GM13976 (cell line): ENCODE data around the gene PRR23E.

Experiments
- DNase-seq: peaks from one replicate; pipeline ENCODE4 v3.0.0; 2012; ENCODE audit warnings: low spot score
- in situ Hi-C: fragments of 300-500 bp; cut with MboI; formaldehyde crosslinking; loops from one replicate; pipeline ENCODE4 v1.12.0; 2022; ENCODE audit warnings: low sequenced_read_pairs, mixed read lengths, inconsistent platforms; ENCODE audit not compliant: unreplicated experiment
- TF ChIP-seq, protein P1 (sequence below): IDR thresholded peaks from 2 replicates; pipeline ENCODE4 v1.5.1; 2012; ENCODE audit warnings: borderline replicate concordance, mild to moderate bottlenecking; ENCODE audit not compliant: insufficient read depth; ENCODE audit errors: extremely low read depth, missing control alignments, control extremely low read depth

PRR23E gene

GRCh38 chr3:127182431-127182830 lies 10.5 kb upstream of the PRR23E start:
- peak; percentile 27 for DNase-seq

GRCh38 chr3:127182848-127183714 lies 9.8 kb upstream of the PRR23E start:
- DNase-seq = peak; percentile 20
- in situ Hi-C loops = no loop called here
- TF ChIP-seq, protein P1, sequence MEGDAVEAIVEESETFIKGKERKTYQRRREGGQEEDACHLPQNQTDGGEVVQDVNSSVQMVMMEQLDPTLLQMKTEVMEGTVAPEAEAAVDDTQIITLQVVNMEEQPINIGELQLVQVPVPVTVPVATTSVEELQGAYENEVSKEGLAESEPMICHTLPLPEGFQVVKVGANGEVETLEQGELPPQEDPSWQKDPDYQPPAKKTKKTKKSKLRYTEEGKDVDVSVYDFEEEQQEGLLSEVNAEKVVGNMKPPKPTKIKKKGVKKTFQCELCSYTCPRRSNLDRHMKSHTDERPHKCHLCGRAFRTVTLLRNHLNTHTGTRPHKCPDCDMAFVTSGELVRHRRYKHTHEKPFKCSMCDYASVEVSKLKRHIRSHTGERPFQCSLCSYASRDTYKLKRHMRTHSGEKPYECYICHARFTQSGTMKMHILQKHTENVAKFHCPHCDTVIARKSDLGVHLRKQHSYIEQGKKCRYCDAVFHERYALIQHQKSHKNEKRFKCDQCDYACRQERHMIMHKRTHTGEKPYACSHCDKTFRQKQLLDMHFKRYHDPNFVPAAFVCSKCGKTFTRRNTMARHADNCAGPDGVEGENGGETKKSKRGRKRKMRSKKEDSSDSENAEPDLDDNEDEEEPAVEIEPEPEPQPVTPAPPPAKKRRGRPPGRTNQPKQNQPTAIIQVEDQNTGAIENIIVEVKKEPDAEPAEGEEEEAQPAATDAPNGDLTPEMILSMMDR = no peak

More at GRCh38 chr3:127182431-127182830, 10.5 kb upstream of the PRR23E start:
- TF ChIP-seq, protein P1 = no peak
- in situ Hi-C loops = no loop called here

DNA sequence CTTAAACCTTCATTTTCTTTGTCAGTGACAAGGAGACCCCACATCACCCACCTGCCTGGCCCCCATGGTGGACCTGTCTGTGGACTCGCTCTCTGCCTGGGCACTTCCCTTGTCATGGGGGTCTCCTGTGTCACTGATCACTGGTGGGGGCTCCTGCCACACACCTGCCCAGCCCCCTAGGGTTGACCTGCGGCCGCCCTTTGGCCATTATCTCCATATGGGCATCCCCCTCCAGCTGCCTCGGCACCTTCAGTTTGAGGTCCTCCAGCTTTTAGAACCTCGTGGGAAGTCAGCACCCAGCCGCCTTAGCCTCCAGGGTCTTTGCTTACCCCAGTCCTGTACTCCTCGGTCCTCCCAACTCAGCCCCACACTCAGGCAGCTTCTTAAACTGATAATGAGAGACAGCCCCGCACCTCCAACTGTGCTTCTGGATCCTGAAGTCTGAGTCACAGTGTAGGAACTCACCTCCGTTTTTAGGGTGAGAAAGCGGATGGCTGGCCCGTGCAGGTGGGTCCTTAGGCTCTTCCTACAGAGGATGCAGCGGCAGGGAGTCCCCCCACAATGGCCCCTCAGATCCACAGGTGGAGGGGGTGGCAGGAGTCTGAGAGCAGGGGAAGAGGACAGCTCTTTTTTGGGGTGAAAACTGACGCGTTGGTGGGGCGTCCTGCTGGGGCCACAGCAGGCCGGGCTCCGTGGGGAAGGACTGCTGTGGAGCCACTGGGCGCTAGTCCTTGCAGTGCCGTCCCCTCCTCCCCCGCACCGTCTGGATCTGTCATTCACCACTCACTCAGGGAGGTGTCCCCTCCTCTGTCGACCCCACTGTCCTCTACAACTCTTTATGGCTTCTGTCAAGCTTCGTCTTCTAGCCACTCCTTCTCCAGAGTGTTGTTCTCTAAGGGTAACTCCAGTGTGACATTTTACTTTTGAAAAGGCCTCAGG lies 8.7 kb upstream of the PRR23E start:
- peak; percentile 19 for DNase-seq
- TF ChIP-seq, protein P1 = no peak
- in situ Hi-C loops = no loop called here

DNA sequence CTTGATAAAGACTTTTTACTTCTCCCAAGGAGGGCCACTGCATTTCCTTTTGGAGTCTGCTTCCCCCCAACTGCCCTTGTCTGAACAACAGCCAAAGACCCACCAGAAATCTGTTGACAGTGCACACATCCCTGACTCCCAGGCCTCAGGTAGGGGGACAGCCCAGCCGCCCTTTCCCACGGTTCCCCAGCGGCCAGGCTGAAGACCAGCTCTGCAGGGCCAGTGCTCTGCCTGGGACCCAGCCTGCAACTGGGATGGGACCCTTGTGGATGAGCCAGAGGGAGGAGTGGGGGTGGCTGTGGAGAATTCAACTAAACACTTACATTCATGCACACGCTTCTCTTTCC lies 8.1 kb upstream of the PRR23E start:
- DNase-seq = no peak
- in situ Hi-C loops = no loop called here
- TF ChIP-seq, protein P1 = no peak

GRCh38 chr3:127185268-127185667 lies 7.7 kb upstream of the PRR23E start:
- in situ Hi-C loops = no loop called here
- DNase-seq = no peak
- TF ChIP-seq, protein P1 = no peak

- in situ Hi-C loops = no loop called here
- DNase-seq = no peak
- TF ChIP-seq, protein P1 = no peak
Observed at GRCh38 chr3:127185962-127186674, 6.8 kb upstream of the PRR23E start.
